SK-N-MC (cell line): ENCODE data around the gene RNF38.
"Not testable (repeated sequence)": the region's sequence is repeated elsewhere in the genome, so short reads cannot be mapped to it uniquely, and the experiment has no call there.

Source experiments
- DNase-seq: peaks from one replicate; pipeline ENCODE4 v3.0.0-alpha.2; 2011; ENCODE audit warnings: low read depth, low spot score
- H3K27ac ChIP-seq: fragments of 200-600 bp; sonication (generic); 2 replicates; pipeline ENCODE4 v1.5.1; 2016; ENCODE audit warnings: mixed run types
- H3K36me3 ChIP-seq: fragments of 200-600 bp; sonication (generic); 2 replicates; pipeline ENCODE4 v1.6.1; 2017; ENCODE audit warnings: antibody characterized with exemption, low read length, mixed read lengths; ENCODE audit not compliant: insufficient read depth
- H3K4me3 ChIP-seq: fragments of 200-600 bp; sonication (generic); 2 replicates; pipeline ENCODE4 v1.5.1; 2016
- H3K9ac ChIP-seq: fragments of 200-600 bp; sonication (generic); 2 replicates; pipeline ENCODE4 v1.8.0; 2017; ENCODE audit warnings: mixed run types, mixed read lengths; ENCODE audit not compliant: insufficient read length
- H3K9me3 ChIP-seq: fragments of 200-600 bp; sonication (generic); 2 replicates; pipeline ENCODE4 v1.6.1; 2017; ENCODE audit warnings: low read depth, mild to moderate bottlenecking, antibody characterized with exemption, low read length, moderate library complexity, mixed read lengths
- EZH2 ChIP-seq: fragments of 200-600 bp; sonication (generic); IDR thresholded peaks from one replicate; pipeline ENCODE4 v1.6.1; 2017; ENCODE audit warnings: antibody characterized with exemption
- FOXP2 ChIP-seq: optimal IDR thresholded peaks from 2 replicates; pipeline ENCODE3; 2011; ENCODE audit warnings: mild to moderate bottlenecking, moderate library complexity; ENCODE audit not compliant: insufficient read depth; ENCODE audit errors: extremely low read length, control extremely low read depth
- POLR2AphosphoS5 ChIP-seq: IDR thresholded peaks from 2 replicates; pipeline ENCODE4 v1.6.1; 2012; ENCODE audit warnings: mild to moderate bottlenecking, low read depth, low read length, borderline replicate concordance

Gene RNF38

DNA sequence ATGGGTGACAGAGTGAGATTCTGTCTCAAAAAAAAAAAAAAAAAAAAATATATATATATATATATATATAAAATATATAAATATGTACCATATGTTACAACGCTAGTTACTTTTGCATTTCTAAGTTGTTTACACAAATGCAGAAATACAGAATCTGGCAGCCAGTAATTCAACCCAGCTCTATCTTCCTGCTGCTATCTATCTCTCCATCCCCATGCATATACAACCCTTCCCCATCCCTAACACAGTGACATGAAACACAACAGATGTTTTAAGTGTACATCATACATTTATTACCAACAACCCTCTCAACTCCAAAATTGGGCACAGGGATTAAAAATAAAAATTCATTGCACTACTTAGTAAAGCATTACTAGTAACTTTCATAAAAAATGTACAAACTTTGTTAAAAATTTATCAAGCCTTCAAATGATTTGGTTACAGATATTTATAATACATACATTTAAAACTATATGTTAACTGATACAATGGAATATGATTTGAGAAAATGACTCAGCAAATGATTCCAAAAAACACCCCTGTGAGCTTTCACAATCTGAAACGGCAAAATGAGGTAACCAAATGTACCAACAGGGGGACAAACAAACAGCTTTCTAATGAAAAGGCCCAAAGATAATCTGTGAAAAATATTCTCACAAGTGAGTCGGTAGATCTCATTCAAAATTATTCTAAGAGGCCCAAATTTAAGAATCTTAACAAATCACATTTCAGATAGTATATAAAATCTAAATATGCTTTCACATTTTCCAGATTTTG is 63.8 kb downstream of the RNF38 start:
- no peak for DNase-seq
- Histone ChIP-seq H3K36me3 (peaks cover 43% of the 10 kb centered on the region), H3K4me3 (no peak overlapping the region), H3K9ac (no peak overlapping the region), H3K9me3 (no peaks in the 10 kb centered on the region), H3K27ac (no peak overlapping the region)
- TF ChIP-seq EZH2 (no peak), FOXP2 (no peak), POLR2AphosphoS5 (no peak)

DNA sequence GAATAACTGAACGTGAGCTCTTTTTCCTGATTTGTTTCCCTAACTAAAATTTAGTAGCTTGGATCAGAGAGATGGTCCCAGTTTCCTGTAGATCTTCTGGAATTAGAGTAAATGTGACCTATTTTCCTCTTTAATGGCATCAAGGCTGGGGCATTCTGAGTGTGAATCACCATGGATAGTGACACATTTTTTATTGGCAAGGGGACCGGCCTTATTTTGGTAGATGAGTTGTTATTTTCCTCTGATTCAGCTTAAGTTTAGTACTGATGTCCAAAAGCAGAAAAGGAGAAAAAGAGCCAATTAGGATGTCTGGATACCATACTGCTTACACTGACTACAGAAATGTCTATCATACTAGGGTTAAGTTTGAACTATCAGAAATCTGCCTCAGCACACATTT is 68.1 kb downstream of the RNF38 start:
- H3K27ac ChIP-seq: no peak overlapping the region
- no peak overlapping the region for H3K4me3 ChIP-seq
- no peak overlapping the region for H3K9ac ChIP-seq
- DNase-seq: no peak
- H3K9me3 ChIP-seq: no peaks in the 10 kb centered on the region
- H3K36me3 ChIP-seq: peaks cover 10% of the 10 kb centered on the region
- TF ChIP-seq FOXP2: no peak
- no peak for TF ChIP-seq EZH2

DNA sequence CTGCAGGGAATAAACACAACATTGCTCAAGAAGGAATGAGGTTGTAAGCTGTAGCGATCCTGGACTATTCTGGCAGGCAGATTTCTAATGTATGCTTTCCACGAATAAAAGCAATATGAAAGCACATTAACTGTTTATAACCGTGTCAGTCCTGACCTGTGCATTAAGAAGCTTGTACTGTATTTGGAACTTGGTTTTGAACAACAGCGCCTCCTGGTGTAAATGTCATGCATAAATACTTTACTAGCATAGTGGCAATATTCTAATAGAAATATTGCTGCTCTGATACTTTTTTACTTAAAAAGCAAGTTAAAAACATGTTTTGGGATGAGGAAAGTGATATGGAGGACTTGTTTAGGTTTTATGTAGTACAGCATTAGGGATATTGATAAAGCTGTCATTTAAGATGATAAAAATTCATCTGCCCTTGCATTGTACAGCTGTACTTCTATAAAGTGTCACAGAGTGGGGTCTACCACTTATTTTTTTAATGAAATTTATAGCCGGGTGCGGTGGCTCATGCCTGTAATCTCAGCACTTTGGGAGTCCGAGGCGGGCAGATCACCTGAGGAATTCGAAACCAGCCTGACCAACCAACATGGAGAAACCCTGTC is 71.2 kb downstream of the RNF38 start:
- Histone ChIP-seq H3K4me3 (no peak overlapping the region), H3K27ac (no peak overlapping the region), H3K9ac (no peak overlapping the region), H3K9me3 (no peaks in the 10 kb centered on the region), H3K36me3 (no peaks in the 10 kb centered on the region)
- DNase-seq: peak; percentile 75
- TF ChIP-seq POLR2AphosphoS5: no peak
- no peak for TF ChIP-seq FOXP2
- no peak for TF ChIP-seq EZH2

DNA sequence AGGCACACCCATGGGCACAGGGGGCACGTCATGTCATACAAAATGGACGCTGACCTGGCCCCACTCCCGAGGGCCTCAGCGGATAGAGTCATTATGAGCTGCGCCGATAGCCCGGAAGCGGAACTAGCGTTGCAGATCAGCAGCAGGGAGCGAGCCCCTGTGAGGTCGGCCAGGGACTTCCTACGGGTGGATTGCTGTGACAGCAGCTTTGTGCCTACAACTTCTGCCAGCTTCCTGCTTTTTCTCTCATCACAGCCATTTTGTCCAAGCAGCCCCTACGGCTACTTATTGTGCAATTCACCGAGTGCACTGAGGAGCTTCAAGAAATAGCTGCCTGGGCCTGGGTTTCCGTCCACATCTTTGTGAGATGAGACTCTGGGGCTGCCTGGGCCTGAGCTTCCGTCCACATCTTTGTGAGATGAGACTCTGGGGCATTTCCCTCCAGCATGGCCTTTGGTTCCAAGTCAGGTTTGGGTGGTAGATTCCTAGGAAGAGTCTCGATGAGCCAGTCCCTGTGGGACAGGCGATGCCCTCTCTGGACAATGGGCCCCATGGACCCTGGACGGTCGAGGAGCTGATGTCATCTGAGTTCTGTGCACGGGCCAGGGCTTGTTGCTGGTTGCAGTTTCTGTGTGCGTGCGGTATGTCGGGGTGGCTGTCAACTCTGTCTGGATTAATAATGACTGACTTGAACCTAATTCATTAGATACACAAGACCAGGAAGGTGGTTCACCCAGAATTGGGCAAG is 74.8 kb downstream of the RNF38 start:
- Histone ChIP-seq H3K27ac (no peak overlapping the region), H3K36me3 (no peaks in the 10 kb centered on the region), H3K4me3 (no peak overlapping the region), H3K9me3 (no peaks in the 10 kb centered on the region), H3K9ac (no peak overlapping the region)
- TF ChIP-seq EZH2: no peak
- TF ChIP-seq POLR2AphosphoS5: no peak
- TF ChIP-seq FOXP2: no peak
- DNase-seq: no peak

DNA sequence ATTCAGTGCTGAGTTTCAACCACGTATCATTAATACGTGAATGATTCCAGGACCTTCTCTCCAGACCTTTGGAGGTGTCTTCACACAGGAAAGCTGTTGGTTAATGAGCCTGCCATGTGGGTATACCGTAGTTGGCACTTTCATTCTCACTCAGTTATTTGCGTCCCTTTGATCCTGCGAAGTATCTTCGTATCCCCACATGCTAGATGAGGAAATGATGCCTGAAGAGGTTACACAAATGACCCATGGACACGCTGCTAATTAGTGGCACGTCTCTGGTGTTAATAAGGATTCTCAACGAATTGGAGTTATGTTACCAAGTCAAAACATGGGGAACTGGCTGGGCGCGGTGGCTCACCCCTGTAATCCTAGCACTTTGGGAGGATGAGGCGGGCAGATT is 76.1 kb downstream of the RNF38 start:
- Histone ChIP-seq H3K36me3 (no peaks in the 10 kb centered on the region), H3K4me3 (no peak overlapping the region), H3K27ac (no peak overlapping the region), H3K9me3 (no peaks in the 10 kb centered on the region), H3K9ac (no peak overlapping the region)
- TF ChIP-seq EZH2 (no peak), FOXP2 (no peak), POLR2AphosphoS5 (no peak)
- no peak for DNase-seq

DNA sequence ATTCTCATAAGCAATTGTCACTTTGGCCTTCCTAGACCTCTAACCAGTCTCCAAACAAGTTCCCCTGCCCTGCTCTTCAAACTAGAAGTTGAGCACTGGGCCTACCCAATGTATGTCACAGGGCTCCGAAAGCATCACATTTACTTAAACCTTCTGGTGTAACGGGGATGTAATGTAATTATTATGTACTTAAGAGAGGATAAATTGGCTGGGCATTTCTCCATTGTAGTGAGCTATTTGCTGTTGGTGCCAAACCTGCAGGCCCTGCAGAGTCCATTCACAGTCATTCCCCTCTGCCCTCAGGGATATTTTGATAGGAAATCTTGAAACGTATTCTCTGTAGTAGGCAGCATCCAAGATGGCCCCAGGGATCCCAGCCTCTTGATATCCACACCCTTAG is 77.6 kb downstream of the RNF38 start:
- no peak for DNase-seq
- no peak for TF ChIP-seq EZH2
- no peak for TF ChIP-seq FOXP2
- TF ChIP-seq POLR2AphosphoS5: no peak
- no peaks in the 10 kb centered on the region for H3K36me3 ChIP-seq
- no peaks in the 10 kb centered on the region for H3K9me3 ChIP-seq
- H3K9ac ChIP-seq: no peak overlapping the region
- no peak overlapping the region for H3K4me3 ChIP-seq
- H3K27ac ChIP-seq: no peak overlapping the region

DNA sequence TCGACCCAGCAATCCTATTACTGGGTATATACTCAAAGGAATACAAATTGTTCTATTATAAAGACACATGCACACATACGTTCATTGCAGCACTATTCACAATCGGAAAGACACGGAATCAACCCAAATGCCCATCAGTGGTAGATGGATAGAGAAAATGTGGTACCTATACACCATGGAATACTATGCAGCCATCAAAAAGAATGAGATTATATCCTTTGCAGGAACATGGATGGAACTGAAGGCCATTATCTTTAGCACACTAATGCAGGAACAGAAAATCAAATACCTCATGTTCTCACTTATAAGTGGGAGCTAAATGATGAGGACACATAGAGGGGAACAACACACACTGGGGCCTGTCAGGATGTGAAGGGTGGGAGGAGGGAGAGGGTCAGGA is 78.2 kb downstream of the RNF38 start:
- not testable (repeated sequence) for H3K9me3 ChIP-seq, DNase-seq, H3K9ac ChIP-seq, H3K4me3 ChIP-seq, H3K36me3 ChIP-seq, H3K27ac ChIP-seq

DNA sequence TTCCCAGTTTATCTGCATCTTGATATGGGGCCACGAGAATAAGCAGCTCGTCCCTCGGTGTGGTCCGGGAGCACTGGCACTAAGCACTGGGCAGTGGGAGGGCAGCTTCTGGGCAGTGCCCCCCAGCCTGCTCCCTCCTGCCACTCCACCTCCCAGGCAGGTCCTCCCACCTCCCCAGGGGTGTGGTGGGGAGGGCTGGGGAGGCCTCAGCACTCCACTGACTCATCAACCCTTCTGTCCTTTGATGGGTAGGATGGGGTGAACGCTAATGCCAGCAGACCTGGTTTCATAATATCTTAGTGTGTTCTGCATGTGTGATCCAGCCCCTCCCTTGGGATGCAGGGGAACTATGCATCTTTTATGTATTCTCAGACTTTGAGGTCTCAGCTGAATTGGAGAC is 79.6 kb downstream of the RNF38 start:
- no peaks in the 10 kb centered on the region for H3K9me3 ChIP-seq
- no peak overlapping the region for H3K9ac ChIP-seq
- TF ChIP-seq FOXP2: no peak
- H3K36me3 ChIP-seq: no peaks in the 10 kb centered on the region
- no peak for DNase-seq
- no peak overlapping the region for H3K4me3 ChIP-seq
- no peak overlapping the region for H3K27ac ChIP-seq
